ENCODE measurements around the gene CER1.

- no peak for TF ChIP-seq CTCF (IDR thresholded peaks at IDR 0.05; ENCODE audit: low read depth, low read length)
- no peak for TF ChIP-seq POLR2A (IDR thresholded peaks at IDR 0.05; ENCODE audit: extremely low read depth, insufficient read length)
Measured at GRCh38 chr9:14692470-14693250, 29.9 kb downstream of the CER1 start.
